Measurements from ENCODE around the gene CCDC122. TPM values are rescaled to one million over a fixed set of nuclear protein-coding genes. Genes with fewer than 3 reads are reported as not detected.

CCDC122 gene
- polyA plus RNA-seq (2013, experiment 1 of 2; ENCODE audit: insufficient read length) = 3.9 TPM
- polyA plus RNA-seq (2013, experiment 2 of 2; ENCODE audit: insufficient read length) = 3.6 TPM

DNA sequence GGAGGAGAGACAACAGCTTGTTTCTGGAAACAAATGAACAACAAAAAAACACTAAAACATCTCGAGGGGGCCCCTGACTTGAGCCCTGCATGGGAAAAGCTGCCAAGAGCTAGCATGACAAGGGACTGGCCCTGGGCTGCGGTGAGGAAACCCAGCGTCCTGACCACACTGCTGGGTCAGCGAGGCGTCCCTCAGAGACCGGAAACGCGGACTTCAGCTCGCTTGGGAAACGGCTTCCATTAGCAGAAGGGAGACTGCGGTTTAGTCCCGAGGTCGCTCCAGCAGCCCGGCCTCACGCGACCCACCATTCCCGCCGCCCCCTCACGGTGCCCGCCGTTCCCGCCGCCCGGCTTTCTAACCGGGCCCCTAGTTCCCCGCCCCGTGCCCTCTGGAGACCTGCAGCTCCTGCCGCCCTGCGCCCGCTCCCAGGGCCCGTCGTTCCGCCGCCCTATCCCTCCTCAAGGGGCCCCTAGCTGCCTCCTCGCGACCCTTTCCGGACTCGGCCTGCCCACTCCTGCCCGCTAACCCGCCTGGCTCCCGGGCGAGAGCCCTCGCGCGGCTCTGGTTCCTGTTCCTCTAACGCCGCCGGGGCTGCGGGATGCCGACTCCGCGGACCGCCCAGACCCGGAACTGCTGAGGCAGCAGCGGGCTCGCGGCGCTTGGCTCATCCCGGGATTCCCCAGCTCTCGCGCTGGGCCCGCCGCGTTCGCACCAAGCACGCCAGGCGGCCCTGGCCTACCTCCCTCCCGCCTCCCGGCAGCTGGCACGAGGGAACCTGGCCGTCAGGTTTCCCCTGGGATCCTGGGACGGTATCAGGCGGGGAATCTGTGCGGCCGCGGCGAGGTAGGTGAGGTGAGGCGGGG is at the start of gene CCDC122:
Gene CCDC122, minus strand, starts transcription at position 849 of the 863 bp plus-strand sequence. CDS start 10,364 bp downstream, outside the sequence.
- peak; percentile 84 for DNase-seq

DNA sequence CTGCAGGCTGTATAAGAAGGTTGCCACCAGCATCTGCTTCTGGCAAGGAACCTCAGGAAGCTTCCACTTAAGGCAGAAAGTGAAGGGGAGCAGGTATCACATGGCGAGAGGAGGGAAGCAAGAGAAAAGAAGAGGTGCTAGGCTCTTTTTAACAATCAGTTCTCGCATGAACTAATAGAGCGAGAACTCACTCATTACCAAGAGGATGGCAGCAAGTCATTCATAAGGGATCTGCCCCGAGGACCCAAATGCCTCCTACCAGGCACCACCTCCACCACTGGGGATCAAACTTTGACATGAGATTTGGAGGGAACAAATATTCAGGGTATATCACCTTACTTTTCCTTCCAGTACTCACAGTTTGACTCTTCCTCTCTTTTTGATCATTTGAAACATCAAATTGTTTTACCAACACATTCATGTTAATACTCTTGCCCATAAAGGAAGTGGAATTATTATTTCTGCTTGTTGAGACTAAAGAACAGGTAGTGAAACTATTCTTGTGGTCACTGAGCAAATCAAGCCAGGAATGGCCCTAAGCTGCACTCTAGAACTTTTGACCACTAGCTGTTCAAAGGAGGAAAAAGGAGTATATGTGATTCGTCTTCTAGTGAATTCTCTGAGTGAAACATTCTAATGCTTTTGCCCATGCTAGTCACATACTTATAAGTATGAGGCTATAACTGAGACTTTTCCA is 45.2 kb upstream of the CCDC122 start:
- no peak for DNase-seq

DNA sequence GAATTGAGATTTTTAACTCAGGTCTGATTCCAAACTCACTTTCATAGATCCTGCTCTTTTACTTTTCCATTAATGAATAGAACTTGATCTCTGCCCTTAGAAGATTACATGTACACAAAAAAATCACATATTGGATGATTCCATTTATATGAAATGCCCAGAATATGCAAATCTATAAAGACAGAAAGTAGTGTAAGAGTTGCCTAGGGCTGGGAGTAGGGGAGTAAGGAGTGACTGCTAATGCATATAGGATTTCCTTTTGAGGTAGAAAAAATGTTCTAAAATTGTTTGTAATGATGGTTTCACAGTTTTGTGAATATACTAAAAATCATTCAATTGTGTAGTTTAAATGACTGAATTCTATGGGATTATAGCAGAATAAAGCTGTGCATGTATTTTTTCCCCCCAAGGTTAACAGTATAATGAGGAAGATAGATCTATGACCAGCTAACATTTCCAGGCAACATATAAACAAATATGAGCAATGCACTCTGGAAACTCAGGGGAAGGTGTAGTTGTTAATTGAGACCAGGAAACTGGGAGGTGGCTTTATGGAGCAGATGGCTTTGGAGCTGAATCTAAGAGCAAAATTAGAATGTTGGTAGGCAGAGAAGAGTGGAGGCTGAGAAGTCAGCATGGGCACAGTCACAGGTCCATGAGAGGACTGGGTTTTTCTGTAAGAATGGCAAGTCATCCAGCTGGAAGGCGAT is 41.6 kb upstream of the CCDC122 start:
- DNase-seq = no peak

DNA sequence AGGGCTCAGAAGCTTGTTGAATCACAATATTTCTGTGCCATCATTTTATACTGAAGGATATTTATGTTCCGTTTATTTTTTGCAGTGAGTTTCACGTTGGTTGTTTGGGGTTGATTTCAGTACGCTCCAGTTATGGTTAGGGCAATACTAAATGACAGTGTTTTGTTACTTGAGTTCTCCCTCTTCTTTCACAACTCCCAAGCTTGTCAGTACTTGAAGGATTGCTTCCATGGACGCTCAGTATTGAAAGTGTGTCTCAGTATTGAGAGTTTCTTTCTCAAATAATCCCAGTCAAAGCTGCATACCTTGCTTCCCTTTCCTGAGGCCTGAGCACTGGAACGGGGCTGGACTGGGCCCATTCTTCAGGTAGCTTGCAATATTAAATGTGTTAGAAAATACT is 39.1 kb upstream of the CCDC122 start:
- DNase-seq = no peak

DNA sequence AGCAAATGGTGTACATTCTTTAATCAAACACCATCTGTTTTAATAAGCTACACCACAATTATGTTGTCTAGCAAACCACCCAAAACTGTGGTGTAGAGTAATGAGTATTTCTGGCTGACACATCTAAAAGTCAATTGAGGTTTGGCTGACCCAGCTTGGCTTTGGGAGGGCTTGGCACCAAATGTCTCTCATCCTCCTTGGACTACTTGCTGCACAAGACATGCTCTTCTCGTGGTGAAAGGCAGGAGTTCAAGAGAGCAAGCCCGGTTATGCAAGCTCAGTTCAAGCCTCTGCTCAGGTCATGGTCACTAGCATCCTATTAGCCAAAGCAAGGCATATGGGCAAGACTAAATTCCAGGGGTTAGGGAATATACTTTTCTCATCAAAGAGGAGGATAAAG is 37.3 kb upstream of the CCDC122 start:
- DNase-seq = no peak

DNA sequence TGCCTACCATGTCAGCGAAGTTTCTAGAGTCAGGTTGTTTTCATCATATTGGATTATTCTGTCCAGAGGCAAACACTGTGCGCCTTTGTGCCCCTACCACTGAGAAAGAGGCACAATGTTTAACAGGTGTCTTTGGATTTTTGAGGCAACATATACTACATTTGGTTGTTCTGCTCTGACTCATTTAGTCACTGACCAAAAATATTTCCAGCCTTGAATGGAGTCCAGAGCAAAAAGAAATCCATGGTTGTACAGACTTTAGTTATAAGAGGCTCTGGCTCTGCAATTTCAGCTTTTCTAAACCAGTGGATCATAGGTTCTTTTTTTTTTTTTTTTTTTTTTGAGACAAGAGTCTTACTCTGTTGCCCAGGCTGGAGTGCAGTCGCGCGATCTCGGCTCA is 35.9 kb upstream of the CCDC122 start:
- peak; percentile 24 for DNase-seq

DNA sequence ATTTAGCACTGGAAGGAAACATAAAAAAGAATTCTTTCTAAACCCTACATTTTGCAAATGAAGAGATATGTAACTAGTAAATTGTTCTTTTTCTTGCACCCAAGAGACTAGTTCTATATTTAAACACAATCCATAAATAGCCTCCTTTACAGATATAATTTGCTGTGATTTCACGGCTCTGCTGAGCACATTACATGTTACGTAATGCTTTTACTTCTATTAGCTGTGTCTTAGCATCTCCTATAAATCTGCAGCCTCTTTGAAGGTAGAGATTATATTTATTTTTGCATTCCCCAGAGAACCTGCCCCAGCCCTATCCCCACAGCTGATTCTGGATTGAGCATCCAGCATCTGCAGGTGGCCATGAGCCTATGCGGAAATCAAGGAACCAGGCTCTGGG is 32.3 kb upstream of the CCDC122 start:
- DNase-seq = no peak

DNA sequence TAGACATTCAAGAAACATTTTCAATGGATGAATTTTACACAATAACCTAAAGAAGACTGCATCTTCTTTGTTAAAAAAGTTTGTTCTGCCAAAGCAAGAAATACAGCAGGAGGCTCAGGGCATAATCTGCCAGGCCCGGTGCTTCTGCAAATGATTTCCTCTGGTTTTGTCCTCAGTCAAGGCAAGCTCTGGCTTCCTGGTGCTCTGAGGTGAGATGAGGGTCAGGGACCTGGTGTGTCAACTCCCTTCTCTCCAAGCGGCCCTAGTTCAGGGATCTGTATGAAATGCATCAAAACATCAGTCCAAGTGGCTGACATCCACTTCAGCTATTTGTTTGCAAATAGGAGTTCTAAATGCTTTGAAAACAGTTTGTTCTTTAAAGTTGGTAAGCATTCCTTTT is 31.7 kb upstream of the CCDC122 start:
- DNase-seq = no peak

DNA sequence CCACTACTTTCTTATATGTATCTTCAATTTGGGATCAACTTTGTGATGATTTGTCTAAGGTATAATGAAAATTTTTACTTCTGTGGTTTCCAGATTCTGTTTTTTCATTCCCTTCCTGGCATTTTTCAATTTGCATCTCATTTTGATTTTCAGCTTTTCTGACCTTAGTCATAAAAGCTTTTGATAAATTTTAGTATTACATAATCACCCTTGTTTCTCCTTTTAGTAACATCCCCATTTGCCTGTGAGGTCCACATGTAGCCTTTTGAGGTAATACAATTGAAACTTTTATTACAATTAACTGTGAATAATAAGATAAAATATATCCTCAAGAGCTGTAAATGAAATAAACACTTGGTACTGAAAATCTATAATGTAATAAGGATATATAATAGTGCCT is 31.3 kb upstream of the CCDC122 start:
- no peak for DNase-seq

DNA sequence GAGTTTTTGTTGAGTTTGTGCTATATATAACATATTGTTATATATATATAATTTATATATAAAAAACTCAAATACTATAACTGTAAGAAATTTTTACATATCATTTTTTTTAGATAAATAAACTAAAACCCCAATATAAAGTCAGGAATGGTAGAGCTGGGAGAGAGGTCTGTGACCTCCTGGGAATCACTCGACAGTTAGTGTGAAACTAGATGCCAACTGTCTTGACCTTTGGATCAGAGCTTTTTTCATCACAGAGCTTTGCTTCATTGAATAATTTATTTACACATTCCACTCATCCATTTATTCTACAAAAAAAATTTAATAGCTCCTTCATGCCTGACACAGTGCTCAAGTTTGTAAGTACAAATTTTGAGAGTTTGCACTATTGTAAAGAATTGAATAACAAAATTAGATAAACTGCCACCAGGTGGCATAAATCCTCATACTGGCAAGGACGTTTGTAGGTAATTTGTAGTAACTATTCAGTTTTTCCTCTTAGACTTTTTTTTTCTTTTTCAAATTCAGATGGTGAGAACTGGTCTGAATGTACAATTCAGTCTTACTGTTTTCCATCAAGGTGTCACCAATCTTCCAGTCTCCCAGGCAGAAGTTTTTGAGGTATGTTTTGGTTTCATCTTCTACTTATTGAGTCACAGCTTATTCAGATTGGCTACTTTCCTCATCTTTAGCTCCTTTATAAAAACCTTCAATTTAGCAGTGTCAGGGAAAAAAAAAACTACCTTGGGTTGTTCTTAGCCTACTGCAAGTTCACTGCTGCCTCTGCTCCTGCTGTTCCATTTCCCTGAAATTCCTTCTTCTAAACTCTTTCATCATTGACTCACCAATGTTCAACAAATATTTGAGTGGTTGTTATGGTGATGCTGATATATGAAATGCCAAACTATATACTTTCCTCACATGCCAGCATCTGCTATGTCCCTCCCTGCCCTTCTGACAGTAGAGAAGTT is 28.9 kb upstream of the CCDC122 start:
- peak; percentile 78 for DNase-seq

DNA sequence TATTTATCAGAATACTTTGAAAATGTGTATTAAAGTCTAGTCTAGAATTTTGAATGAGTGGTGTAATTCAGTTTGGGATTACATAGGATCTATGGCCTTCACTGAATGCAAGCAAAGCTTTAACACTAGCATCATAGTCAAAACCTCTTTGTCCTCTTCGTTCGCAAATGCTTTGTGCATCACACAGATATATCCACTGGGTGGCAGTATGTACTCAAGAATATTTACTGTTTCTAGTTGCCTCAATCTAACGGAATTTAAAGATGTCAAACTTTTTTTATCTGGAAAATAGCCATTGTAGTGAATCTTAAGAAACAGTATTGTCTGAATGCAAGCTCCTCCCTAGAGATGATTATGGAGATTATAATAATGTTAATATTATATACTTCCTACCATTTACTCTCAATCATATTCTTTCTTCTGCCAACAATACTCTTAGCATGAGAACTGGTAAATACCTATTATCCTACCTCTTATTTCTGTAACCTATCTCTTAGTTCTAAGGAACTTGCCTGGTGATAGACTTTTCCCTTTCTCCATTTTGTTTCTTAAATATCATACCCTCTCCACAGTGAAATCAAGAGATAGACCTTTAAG is 26.0 kb upstream of the CCDC122 start:
- DNase-seq = peak; percentile 76

DNA sequence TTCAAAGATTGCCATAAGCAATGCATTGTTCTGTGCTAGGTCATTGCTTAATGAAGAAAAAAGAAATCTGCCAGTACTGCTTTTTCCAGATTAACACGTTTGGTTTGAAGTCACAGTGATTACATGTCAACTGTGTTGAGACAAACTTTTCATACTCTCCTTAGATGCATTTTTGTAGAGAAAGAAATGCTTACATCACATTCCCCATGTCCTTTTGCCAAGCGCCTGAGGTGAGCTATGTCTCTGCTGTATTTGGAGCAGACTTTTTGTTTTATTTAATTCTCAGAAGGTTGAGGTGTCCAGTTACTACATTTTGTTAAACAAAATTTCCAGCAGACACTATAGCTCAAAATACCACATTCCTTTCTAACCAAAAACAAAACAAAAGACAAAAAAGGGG is 16.4 kb upstream of the CCDC122 start:
- peak; percentile 40 for DNase-seq

DNA sequence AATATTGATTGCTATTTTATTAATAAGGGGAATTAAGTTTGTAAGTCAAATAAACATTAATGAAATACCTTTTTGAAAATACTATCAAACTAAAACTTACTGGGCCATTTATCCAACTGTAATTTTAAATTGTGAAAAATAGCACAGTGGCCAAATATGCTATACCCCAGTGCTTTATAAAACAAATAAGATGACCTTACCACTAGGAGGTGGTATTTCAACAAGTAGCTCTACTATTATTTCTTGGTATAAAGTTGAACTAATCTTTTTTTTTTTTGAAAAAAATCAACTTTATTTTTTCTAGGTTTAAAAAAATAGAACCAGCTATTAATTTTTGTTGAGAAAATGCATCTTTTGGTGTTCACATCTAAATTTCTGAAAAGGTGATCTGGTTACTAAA is 14.9 kb upstream of the CCDC122 start:
- no peak for DNase-seq

DNA sequence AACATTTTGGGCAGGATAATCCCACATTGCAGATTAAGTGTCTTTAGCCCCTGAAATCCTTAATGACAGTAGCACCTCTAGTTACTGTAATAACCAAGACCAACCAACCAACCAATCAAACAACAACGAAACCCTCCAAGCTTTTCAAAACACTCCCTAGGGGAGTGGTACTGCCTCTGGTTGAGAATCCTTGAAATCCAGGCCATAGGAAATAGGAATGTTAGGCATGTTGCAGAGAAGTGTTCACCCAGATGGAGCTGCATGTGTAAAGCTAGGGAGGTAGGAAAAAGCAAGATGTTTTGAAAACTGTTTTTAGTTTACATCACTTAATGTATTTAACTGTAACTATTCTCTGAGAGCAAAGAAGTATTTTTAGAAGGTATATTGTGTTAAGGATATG is 4.7 kb upstream of the CCDC122 start:
- DNase-seq = peak; percentile 74

DNA sequence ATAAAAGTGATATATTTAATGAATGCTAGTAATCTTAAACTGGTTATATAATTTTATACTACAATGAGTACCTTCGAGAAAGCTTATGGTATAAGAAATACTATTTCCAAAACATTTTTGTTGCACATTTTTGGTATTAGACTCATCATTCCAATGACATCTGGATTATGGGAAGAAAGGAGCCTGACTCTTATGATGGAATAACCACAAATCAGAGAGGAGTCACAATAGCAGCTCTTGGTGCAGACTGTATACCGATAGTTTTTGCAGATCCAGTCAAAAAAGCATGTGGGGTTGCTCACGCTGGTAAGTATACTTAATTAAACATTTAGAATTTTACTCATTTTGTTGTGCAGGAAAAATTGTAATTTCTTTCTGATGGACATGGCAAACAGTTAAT is 4.1 kb upstream of the CCDC122 start:
- DNase-seq = peak; percentile 74

DNA sequence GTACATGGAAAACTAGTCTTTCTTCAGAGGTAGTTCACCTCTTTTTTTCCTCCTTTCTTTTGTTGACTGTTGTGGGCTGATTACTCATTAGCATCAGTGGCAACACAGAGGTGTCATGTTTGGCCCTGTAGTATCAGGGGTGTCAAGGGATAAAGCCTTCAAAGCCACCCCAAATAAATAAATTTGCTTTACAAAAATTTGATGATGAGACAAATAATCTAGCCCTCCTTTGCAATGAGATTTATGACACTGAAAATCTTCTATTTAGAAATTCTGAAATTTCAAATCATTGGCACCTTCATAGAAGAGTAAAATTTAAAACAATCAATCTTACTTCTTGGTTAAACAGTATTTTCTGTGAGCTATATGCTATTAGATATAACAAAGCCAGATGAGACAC is 2.0 kb upstream of the CCDC122 start:
- no peak for DNase-seq

DNA sequence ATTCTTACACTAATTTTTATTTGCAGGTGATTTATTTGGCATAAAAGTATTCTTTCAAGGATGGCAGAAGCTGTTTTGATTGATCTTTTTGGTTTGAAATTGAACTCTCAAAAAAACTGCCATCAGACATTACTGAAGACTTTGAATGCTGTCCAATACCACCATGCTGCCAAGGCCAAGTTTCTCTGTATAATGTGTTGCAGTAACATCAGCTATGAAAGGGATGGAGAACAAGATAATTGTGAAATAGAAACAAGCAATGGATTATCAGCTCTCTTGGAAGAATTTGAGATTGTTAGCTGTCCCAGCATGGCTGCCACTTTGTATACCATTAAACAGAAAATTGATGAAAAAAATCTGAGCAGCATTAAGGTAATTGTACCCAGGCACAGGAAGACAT is 1.4 kb upstream of the CCDC122 start:
- DNase-seq = no peak

DNA sequence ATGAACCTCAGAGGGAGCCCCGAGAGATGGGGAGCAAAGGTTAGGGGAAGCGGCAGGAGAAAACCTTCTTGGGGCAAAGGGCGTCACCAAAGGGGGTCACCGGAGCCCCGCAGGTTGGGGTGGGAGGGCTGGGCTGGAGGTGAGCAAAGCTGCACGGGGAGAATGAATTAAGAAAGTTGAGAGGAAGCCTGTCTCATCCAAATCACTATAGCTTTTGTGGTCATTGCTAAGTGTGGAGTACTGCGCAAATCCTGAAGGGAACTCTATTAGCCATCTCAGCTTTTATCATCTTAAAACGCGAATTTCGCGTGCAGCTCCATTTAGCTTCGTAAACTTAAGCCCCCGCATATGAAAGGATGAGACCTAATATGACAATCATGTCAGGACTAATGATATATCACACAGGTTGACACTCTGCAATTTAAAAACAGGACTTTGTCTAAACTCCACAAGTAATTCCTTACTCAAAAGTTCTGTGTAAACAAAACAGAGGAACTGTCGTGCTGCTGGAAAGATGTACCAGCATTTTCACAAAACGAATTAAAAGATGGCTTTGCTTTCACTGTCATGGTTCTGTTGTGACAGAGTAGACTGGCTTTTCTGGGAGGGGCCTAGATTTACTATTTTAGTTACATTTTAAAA is 795 bp upstream of the CCDC122 start:
- DNase-seq = no peak

DNA sequence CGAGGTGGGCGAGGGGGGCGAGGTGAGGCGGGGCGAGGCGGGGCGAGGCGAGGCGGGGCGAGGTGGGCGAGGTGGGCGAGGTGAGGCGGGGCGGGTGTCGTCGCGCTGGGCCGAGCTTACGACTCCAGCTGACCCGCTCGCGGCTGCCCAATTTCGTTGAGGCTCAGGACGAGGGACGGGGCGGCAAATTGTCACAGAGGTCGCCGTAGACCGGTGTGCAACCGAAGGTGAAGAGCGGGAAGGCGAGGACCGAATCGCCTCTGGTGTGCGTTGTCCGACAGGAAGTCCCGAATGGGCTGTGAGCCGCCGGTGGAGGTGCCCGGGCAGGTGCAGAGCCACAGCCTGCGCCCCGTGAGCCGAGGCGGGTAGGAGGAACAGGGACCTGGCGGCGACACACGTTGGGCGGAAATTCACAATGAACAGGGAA is 228 bp upstream of the CCDC122 start, which contains the start of gene LACC1:
Gene LACC1, plus strand, starts transcription at position 150 of the 427 bp plus-strand sequence. CDS start 1,082 bp downstream, outside the sequence.
- no peak for DNase-seq

DNA sequence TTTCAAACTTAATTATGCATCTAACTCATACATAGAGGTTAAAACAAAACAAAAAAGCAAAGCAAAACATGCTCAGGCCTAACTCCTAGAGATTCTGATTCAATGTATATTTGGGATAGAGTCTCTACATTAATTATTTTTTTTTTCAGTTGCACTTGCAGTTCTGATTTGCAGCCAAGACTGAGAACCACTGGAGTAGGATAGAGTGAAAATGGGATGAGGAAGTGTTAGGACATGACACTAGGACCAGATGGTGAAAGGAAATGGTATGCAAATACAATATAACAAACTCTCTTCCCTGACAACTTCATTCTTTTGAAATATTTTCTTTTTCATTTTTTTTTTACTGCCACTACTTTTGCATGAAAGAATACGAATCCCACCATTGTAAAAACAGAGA is 1.8 kb downstream of the CCDC122 start:
- DNase-seq = peak; percentile 15

DNA sequence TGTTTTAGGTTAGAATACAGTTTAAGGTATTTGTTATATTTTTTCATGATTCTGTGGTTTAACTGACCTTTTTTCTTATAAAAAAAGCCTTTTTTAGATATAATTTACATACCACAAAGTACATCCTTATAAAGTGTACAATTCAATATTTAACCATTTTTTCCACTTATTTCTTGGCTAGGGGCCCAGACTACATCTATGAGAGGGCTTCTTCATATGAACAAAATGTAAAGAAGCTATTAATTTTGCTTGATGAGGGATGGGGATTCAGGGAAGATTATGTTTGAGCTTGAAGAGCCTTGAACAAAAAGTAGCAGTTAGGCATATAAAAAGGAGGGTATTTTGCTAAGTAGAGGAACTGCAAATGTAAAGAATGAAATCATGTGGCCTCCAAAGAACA is 2.2 kb downstream of the CCDC122 start:
- peak; percentile 34 for DNase-seq
